ENCODE data around the gene CLCN2.

CLCN2 gene

GRCh38 chr3:184381261-184382224 lies 20.1 kb upstream of the CLCN2 start:
- Histone ChIP-seq H3K27ac (peak overlapping the region in 5 of 21 experiments; percentile 10 to 45 (median 22)), H3K4me3 (peak overlapping the region; percentile 25 to 49 (median 41))

- peak overlapping the region; percentile 25 to 49 (median 41) for H3K4me3 ChIP-seq
- H3K27ac ChIP-seq: peak overlapping the region in 7 of 21 experiments; percentile 24 to 76 (median 50)
Measured at GRCh38 chr3:184380627-184381260, 19.3 kb upstream of the CLCN2 start.

- Histone ChIP-seq H3K4me3 (peak overlapping the region; percentile 25 to 49 (median 41)), H3K27ac (peak overlapping the region in 7 of 21 experiments; percentile 24 to 76 (median 50))
Measured at GRCh38 chr3:184380185-184380626, 18.8 kb upstream of the CLCN2 start.

GRCh38 chr3:184379358-184380184 lies 18.2 kb upstream of the CLCN2 start, which contains the start of gene CHRD:
TSS of gene CHRD (plus strand) at chr3:184380054. CDS start at chr3:184380319, 265 bp downstream.
- peak within 1 kb of the TSS; percentile 25 to 49 (median 41) for H3K4me3 ChIP-seq
- peak within 1 kb of the TSS in 19 of 21 experiments; percentile 19 to 85 (median 70) for H3K27ac ChIP-seq

GRCh38 chr3:184378651-184379357 lies 17.4 kb upstream of the CLCN2 start:
- Histone ChIP-seq H3K4me3 (no peak overlapping the region), H3K27ac (peak overlapping the region in 19 of 21 experiments; percentile 7 to 85 (median 70))

- no peak within 1 kb of the TSS for H3K4me3 ChIP-seq
- peak within 1 kb of the TSS in 19 of 21 experiments; percentile 7 to 85 (median 70) for H3K27ac ChIP-seq
Measured at GRCh38 chr3:184377882-184378445, 16.6 kb upstream of the CLCN2 start, which contains the start of gene THPO. TSS of gene THPO (minus strand) at chr3:184378207. CDS start at chr3:184376259, 1,948 bp downstream.

- H3K4me3 ChIP-seq: no peak overlapping the region
Measured at GRCh38 chr3:184377374-184377773, 16.0 kb upstream of the CLCN2 start.

GRCh38 chr3:184375747-184376461 lies 14.5 kb upstream of the CLCN2 start:
- no peak overlapping the region for H3K4me3 ChIP-seq
- H3K27ac ChIP-seq: no peak overlapping the region

More at GRCh38 chr3:184377374-184377773, 16.0 kb upstream of the CLCN2 start:
- no peak overlapping the region for H3K27ac ChIP-seq

- peak overlapping the region in 1 of 21 experiments; percentile 63 for H3K27ac ChIP-seq
- no peak overlapping the region for H3K4me3 ChIP-seq
Measured at GRCh38 chr3:184373422-184373821, 12.0 kb upstream of the CLCN2 start.

GRCh38 chr3:184372911-184373310 lies 11.5 kb upstream of the CLCN2 start:
- peak overlapping the region in 1 of 21 experiments; percentile 63 for H3K27ac ChIP-seq

GRCh38 chr3:184372296-184372821 lies 11.0 kb upstream of the CLCN2 start:
- no peak overlapping the region for H3K4me3 ChIP-seq
- H3K27ac ChIP-seq: no peak overlapping the region

More at GRCh38 chr3:184372911-184373310, 11.5 kb upstream of the CLCN2 start:
- H3K4me3 ChIP-seq: no peak overlapping the region

- no peak overlapping the region for H3K4me3 ChIP-seq
- H3K27ac ChIP-seq: peak overlapping the region in 1 of 21 experiments; percentile 17
Measured at GRCh38 chr3:184371570-184372018, 10.2 kb upstream of the CLCN2 start.

GRCh38 chr3:184368586-184369183 lies 7.3 kb upstream of the CLCN2 start:
- Histone ChIP-seq H3K27ac (peak overlapping the region in 5 of 21 experiments; percentile 2 to 73 (median 31)), H3K4me3 (no peak overlapping the region)

- peak overlapping the region in 2 of 21 experiments; percentile 26 for H3K27ac ChIP-seq
- no peak overlapping the region for H3K4me3 ChIP-seq
Measured at GRCh38 chr3:184368116-184368515, 6.7 kb upstream of the CLCN2 start.

- Histone ChIP-seq H3K27ac (no peak overlapping the region), H3K4me3 (no peak overlapping the region)
Measured at GRCh38 chr3:184366619-184367289, 5.3 kb upstream of the CLCN2 start.

Data from skin epidermis (tissue), 12 donors.